GM19035 (cell line): Measurements from ENCODE around the gene MPI.

Source experiments
- ATAC-seq: cut with Tn5 transposase; IDR thresholded peaks from one replicate; pipeline ENCODE4 v1.9.1; 2021; ENCODE audit not compliant: unreplicated experiment

MPI gene, protein sequence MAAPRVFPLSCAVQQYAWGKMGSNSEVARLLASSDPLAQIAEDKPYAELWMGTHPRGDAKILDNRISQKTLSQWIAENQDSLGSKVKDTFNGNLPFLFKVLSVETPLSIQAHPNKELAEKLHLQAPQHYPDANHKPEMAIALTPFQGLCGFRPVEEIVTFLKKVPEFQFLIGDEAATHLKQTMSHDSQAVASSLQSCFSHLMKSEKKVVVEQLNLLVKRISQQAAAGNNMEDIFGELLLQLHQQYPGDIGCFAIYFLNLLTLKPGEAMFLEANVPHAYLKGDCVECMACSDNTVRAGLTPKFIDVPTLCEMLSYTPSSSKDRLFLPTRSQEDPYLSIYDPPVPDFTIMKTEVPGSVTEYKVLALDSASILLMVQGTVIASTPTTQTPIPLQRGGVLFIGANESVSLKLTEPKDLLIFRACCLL

DNA sequence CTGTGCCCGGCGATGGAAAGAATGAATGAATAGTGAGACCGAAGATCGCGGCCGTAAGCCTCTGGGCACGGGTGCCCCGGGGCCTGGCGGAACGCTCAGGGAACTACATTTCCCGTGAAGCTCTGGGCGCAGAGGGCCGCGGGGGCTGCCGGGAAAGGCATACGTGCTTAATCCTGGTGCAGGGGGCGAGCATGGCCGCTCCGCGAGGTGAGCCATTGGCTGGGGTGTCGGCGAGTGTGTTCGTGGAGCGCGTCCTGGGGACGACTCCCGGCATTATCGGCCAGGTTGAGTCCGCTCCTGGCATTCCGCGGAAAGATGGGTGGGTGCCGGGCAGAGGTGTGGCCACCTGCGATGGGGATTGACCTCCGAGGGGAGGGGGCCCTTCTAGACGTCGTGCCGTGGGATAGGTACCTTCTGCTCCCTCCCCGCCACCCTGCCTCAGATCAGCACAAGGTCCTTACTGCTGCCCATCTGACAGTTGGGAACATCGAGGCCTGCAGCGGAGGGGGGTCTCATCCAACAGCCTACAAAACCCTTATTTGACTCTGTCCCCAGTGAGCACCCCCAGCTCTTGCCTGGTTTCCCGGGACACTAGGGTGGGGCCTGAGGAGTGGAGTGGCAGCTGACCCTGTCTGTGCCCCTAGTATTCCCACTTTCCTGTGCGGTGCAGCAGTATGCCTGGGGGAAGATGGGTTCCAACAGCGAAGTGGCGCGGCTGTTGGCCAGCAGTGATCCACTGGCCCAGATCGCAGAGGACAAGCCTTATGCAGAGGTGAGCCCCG is at the start of gene MPI:
Gene MPI (plus strand): TSS at position 160 of the 782 bp plus-strand sequence. CDS start 32 bp downstream, at position 192.
- ATAC-seq, result peak; percentile 94

DNA sequence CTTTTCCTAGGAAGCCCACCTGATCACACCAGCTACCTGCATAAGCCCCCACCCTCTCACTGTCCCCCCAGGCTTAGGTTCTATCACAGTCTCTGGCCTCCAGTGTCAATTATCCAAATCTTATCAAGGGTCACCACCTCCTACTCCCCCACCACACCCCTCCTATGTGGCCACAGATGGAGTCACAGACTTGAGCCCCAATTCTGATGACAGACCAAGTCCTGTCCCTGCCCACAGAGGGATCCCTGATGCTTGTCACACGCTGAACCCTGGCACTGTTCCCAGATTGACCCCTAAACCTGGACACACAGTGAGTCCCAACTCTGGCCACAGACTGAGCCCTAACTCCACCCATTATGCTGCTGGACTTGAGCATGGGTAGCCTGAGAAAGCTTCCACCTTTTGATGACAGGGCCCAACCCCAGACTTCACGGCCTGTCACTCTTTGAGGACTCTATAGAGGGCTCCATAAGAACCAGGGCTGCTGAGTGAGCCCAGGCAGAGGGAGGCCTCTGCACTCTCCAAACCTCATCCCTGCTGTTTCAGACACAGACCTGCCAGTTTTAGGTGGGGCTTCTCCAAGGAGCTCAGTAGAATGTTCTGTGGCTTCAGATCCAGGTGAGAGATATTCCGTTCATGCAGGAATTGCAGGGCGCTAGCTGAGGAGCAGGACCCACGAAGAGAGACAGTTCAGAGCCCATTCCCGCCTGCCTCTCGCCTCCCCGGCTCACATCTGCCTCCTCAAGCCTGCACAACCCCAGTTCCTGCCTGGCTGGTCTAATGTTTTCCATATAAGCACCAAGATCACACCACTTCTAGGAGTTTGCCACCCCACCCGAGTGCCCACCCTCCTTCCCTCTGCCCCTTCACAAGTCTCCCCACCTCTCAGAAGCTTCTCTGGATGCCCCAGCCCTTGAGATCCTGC is 48.7 kb upstream of the MPI start:
- no peak for ATAC-seq

- ATAC-seq, result no peak
Measured at GRCh38 chr15:74841891-74842373, 47.9 kb upstream of the MPI start.

- peak; percentile 83 for ATAC-seq
Measured at GRCh38 chr15:74842581-74843444, 47.0 kb upstream of the MPI start, which contains the start of gene ULK3. ULK3 (minus strand) TSS chr15:74843156; CDS start chr15:74843105, 51 bp downstream.

GRCh38 chr15:74843445-74843828 is 46.4 kb upstream of the MPI start:
- no peak for ATAC-seq

GRCh38 chr15:74843891-74844299 is 45.9 kb upstream of the MPI start:
- ATAC-seq, result no peak

DNA sequence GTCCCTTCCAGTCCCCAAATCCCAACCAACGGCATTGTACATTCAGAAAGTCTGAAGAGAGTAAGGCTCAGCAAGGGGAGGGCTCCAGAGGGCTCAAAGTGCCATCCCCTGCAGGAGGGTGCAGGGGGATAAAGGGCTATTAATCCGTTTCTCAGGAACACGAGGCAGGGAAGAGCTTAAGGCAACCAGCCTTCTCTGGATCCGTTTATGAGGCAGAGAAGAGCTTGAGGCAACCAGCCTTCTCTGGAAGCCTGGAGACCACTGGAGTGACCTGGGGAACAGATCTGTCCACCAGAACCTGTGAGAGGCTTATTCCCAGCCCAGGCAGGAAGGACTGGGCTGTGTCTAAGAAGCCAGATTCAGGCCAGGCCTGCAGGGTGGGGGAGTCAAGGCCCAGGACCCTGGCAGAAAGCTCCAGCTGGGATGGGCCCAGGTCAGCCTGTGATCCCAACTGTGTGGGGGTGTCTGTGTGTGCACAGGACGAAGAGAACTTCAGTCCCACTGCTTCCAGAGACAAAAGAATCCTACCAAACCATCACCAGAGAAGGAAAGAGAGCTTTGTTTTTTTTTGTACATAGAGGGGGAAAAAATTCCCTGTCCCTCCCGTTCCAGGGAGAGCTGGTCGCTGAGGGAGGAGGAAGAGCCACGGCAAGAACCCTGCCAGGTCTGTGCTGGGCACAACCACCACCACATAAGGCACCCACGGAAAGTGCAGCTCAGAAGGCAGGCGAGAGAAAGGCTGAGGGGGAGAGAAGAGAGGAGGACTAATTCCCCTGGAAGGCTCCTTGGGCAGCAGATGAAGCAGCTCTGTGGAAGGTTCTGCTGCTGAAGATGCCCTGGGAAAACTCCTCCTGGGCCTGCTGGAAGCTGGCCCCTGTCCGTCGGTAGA is 45.3 kb upstream of the MPI start:
- ATAC-seq, result no peak

DNA sequence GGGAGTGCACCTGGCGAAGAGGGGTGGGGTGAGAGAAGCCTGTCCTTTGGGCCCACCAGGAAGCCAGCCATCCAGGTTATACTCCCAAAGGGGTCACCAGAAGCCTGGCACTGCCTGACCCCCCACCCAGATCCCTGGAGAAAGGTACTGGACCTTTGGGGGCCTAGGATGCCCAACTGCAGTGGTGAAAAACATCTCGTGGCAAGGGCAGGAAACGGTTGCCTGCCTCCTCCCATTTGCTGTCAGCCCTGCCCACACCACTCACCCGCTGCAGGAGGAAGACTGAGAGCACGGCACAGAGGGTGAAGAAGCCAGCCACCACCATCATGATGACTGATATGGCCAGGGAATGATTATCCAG is 44.7 kb upstream of the MPI start:
- no peak for ATAC-seq

DNA sequence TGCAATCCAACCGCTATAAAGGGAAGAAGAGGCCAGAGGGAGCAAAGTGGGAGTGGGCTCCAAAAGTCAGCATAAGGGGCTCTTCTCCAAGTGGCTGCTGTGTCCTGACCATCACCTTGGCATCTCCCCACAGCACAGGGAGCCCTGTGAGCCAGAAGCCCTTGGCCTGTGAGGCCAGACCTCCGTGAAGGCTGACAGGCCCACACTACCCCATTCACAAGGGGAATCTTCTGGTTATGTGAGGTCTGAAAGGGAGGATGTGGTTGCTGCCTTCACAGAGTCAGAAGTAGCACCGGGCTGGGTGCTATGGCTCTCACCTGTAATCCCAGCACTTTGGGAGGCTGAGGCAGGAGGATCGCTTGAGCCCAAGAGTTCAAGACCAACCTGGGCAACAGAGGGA is 44.3 kb upstream of the MPI start:
- ATAC-seq, result no peak

DNA sequence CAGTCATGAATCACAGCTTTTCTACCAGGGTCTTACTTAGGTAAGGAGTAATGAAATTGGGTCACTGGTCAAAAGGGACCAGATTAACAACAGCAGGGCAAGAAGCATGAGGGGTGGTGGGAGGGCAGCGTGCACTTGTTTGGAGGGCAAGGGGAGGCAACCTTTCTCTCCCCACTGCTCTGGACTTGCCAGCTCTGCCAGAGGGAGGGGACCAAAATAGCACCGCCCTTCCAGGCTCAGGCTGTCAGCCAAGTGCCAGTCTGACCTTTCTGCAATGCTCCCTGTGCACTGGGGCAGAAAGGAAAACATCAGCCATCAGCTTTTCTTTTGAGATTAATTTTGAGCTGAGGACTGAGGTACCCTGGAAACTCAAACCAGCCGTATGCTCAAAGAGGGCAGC is 42.4 kb upstream of the MPI start:
- no peak for ATAC-seq

DNA sequence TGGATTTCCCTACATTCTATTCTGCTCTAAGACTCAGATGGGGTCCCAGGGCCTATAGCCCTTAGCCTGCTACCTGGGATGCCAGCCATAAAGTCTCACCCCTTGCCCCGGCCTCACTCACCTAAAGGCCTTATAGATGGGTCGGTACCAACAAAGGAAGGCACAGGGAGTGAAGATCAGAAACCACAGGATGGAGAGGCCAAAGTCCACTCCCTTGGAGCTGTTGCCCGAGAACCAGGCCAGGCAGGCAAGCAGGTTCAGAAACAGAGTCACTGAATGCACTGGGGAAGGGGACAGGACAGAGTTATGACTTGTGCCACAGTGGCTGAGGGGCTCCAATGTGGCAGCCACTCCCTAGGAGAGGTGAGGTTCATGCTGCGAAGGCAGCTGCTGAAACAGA is 39.4 kb upstream of the MPI start:
- ATAC-seq, result no peak

GRCh38 chr15:74851960-74852359 is 37.9 kb upstream of the MPI start:
- ATAC-seq, result no peak

DNA sequence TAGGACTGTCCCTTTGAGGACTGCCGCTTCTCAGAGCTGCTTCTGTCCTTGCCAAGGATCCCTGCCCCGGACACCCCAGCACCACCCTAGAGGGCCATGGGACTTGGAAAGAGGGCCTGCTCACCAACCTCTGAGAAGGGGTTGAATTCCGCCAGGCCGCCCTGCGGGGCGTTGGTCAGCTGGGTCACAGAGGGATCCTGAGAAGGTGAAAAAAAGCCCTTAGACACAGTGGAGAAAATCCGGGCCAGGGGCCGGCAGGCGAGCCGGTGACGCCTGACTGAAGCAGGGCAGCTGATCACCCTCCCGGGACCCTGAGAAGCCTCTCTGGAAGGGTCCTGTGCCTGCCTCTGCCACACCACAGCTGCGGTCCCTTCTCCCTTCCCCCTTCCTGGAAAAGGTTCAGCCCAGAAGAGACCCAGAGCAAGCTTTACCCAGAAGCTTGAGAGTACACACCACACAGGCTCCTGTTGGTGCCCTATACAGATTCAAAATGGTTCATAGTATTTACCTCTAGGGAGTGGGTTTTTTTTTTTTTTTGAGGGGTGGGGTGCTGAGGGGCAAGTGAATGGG is 35.3 kb upstream of the MPI start:
- no peak for ATAC-seq

GRCh38 chr15:74855857-74856256 is 34.0 kb upstream of the MPI start:
- no peak for ATAC-seq

DNA sequence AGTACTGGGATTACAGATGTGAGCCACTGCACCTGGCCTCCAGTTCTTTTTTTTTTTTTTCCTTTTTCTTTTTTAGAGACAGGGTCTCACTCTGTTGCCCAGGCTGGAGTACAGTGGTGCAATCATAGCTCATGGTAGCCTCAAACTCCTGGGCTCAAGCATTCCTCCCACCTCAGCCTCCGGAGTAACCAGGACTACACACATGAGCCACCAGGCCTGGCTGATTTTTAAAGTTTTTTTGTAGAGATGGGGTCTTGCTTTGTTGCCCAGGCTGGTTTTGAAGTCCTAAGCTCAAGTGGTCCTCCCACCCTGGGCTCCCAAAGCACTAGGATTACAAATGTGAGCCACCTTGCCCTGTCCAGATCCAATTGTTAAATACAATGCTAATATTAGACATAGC is 33.3 kb upstream of the MPI start:
- no peak for ATAC-seq

DNA sequence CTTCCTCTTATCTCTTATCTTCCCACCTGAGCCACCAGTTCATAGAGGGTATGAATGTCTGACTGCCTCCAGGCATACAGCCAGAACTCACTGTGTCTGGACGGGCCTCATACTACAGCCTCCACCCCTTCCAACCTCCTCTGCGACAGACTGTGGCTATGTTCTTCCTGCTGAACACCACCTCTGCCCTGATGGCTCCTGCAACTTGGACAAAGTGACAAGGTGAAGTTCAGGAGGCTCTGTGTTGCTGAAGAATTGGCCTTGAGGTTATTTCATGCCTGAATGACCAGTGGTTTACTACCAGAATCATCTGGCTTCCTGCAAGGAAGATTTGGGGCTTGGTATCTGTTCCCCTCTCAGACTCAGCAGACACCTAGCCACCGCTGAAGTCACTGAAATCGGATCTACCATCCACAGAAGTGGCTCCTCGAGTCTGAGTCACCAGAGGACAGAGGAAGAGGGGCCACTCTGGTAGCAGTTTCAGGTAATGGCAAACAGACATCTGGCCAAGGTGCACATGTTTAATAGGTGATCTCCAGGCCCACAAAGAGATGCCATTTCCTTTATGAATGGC is 32.7 kb upstream of the MPI start:
- peak; percentile 69 for ATAC-seq

DNA sequence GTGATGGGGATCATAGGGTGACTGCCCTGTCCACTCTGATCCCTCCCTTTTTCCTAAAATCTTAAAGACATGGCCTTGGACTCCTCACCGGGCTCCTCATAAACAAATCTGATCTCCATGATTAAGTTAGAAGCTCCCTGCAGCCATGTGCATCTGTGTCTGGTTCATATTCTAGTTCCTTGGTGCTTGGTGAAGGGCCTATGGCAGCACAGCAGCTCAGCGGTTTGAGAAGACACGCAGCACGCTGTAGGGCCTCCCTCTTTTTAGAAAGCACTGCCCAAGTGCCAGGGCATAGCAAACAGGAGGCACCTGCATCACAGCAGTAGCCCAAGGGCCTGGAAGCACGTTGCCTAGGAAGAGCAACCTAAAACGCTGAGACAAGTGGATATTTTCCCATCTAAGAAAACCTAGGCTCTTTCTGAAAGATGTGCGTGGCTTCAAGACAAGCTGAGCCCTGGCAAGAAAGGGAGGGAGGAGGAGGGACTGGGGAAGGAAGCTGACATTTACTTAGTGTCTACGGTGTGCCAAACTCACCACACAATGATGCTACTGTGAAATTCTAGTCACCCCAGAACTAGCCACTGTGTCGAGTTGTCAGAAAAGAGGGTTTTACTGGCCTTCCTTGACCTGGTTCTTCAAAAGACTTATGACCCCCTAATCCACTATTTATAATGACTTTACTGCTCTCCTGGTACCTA is 32.0 kb upstream of the MPI start:
- peak; percentile 15 for ATAC-seq

GRCh38 chr15:74858369-74858740 is 31.5 kb upstream of the MPI start:
- ATAC-seq, result no peak
